DOHH2 (cell line): ENCODE measurements around the gene DHX30.

Experiments
- H3F3A ChIP-seq: fragments of 200-600 bp; sonication (generic), shearing (Covaris generic); 2 replicates; pipeline ENCODE4 v1.6.0; 2016; ENCODE audit warnings: antibody characterized with exemption, mild to moderate bottlenecking; ENCODE audit not compliant: control insufficient read depth, insufficient read depth
- H3K27ac ChIP-seq: fragments of 200-600 bp; sonication (generic); 2 replicates; pipeline ENCODE4 v1.5.1; 2014; ENCODE audit warnings: low read depth, mild to moderate bottlenecking, low read length, moderate library complexity
- H3K27me3 ChIP-seq: fragments of 200-600 bp; sonication (generic); 2 replicates; pipeline ENCODE4 v1.6.1; 2014; ENCODE audit warnings: mild to moderate bottlenecking, low read length, mixed read lengths; ENCODE audit not compliant: control insufficient read depth
- H3K36me3 ChIP-seq: fragments of 200-600 bp; sonication (generic); 2 replicates; pipeline ENCODE4 v1.6.1; 2014; ENCODE audit warnings: mild to moderate bottlenecking, low read length, moderate library complexity, mixed read lengths; ENCODE audit not compliant: control insufficient read depth
- H3K4me1 ChIP-seq: fragments of 200-600 bp; sonication (generic); 2 replicates; pipeline ENCODE4 v1.6.1; 2014; ENCODE audit warnings: mild to moderate bottlenecking, low read length, mixed read lengths; ENCODE audit not compliant: control insufficient read depth
- H3K4me2 ChIP-seq: fragments of 200-600 bp; sonication (generic); 2 replicates; pipeline ENCODE4 v1.6.0; 2014; ENCODE audit warnings: mild to moderate bottlenecking, low read length, moderate library complexity
- H3K4me3 ChIP-seq: fragments of 200-600 bp; sonication (generic); 2 replicates; pipeline ENCODE4 v1.5.1; 2014; ENCODE audit warnings: mild to moderate bottlenecking, low read length, mixed read lengths
- H3K79me2 ChIP-seq: fragments of 200-600 bp; sonication (generic); 2 replicates; pipeline ENCODE4 v1.6.1; 2014; ENCODE audit warnings: mild to moderate bottlenecking, low read length, mixed read lengths; ENCODE audit not compliant: control insufficient read depth
- H3K9me2 ChIP-seq: fragments of 200-600 bp; sonication (generic); replicated peaks from 2 replicates; pipeline ENCODE4 v1.6.1; 2014; ENCODE audit warnings: mild to moderate bottlenecking, low read length, mixed read lengths; ENCODE audit not compliant: control insufficient read depth
- H3K9me3 ChIP-seq: fragments of 200-600 bp; sonication (generic); 2 replicates; pipeline ENCODE4 v1.6.1; 2014; ENCODE audit warnings: antibody characterized with exemption, low read length, mixed read lengths; ENCODE audit not compliant: control insufficient read depth, insufficient read depth
- H4K20me1 ChIP-seq: fragments of 200-600 bp; sonication (generic); 2 replicates; pipeline ENCODE4 v1.6.0; 2014; ENCODE audit warnings: low read depth, mild to moderate bottlenecking, antibody characterized with exemption, low read length, moderate library complexity; ENCODE audit not compliant: control insufficient read depth, insufficient read depth
- CTCF ChIP-seq: fragments of 200-600 bp; sonication (generic); IDR thresholded peaks from one replicate; pipeline ENCODE4 v1.5.1; 2014; ENCODE audit warnings: antibody characterized with exemption, mild to moderate bottlenecking, low read depth, low read length; ENCODE audit not compliant: poor library complexity, severe bottlenecking
- EZH2phosphoT487 ChIP-seq: fragments of 200-600 bp; sonication (generic); IDR thresholded peaks from 2 replicates; pipeline ENCODE4 v1.6.1; 2017; ENCODE audit warnings: borderline replicate concordance, mild to moderate bottlenecking, antibody characterized with exemption, low read length, moderate library complexity, mixed read lengths

The DHX30 gene

DNA sequence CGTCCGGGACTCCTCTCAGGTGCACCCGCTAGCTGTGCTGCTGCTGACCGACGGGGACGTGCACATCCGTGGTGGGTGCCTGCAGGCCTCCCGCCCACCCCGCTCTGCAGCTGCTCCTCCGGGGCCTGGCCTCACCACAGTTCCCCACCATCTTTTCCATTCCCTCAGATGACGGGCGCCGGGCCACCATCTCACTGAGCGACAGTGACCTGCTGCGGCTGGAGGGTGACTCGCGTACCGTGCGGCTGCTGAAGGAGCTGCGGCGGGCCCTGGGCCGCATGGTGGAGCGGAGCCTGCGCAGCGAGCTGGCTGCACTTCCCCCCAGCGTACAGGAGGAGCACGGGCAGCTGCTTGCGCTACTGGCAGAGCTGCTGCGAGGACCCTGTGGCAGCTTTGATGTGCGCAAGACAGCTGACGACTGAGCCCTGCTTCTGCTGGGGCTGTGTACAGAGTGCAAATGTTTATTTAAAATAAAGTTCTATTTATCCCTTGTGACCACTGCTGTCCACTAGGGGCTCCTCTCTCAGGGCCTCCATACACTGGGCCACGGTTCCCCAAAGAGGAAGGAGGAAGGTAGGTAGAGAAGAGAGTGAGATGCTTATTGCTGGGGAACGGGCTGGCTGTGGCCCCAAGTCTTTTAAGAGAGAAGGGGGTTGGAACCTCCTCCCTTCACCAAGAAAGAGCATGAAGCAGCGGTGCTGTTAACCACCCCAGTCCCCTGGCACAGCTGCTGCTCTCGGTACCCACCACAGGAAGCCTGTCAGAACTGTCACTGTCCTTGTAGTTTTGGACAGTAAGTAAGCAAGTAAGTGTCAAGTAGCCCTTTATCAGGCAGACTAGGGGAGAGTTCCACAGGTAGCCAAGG lies 47.0 kb downstream of the DHX30 start:
- Histone ChIP-seq H3K9me2 (no peaks in the 10 kb centered on the region), H3K36me3 (peaks cover 75% of the 10 kb centered on the region), H3K79me2 (no peaks in the 10 kb centered on the region), H3K4me1 (no peaks in the 10 kb centered on the region), H3K27ac (no peak overlapping the region), H4K20me1 (no peaks in the 10 kb centered on the region), H3F3A (peaks cover 5% of the 10 kb centered on the region; the same call in 1 of the 2 replicates), H3K4me3 (no peak overlapping the region), H3K4me2 (no peak overlapping the region), H3K27me3 (no peaks in the 10 kb centered on the region), H3K9me3 (no peaks in the 10 kb centered on the region)
- TF ChIP-seq EZH2phosphoT487 (no peak), CTCF (peak; percentile 31)

DNA sequence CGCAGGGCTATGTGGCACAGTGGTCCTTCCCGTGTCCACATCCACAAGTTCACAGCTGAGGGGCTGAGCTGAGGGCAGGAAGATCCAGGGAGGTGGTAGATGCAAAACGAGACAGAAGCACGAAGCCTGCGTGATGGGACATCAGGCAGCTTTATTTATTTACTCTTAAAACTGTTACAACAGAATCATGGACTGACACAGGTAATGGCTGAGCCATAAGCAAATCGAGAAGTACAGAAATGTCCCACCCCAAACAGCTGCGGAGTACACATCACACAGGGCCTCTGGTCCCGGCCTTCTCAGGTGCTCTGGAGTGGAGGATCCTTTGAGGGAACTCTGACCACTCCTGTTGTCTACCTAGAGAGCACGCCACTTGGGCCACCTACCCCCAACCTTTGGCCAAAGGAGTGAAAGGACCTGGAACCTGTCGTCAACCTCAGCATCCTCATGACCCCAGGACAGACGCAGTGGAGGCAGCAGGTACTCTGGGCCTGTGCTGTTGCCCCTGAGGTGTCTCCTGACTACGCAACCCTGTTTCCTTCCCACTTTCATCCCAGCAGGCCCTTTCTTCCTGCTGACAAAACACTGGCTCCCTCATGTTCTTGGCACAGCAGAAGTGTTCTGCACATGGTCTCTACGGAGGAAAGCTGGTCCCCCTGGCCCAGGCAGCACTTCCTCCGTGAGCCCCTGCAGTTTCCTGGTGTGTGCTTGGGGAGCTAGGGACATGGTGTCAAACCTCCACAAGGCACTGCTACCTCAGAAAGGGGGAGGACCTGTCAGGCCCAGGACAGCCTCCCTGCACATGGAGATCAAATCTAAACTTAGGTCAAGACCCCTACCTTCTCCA lies 47.8 kb downstream of the DHX30 start:
- TF ChIP-seq CTCF (no peak), EZH2phosphoT487 (no peak)
- Histone ChIP-seq H3K4me1 (no peaks in the 10 kb centered on the region), H3K9me2 (no peaks in the 10 kb centered on the region), H3K36me3 (peaks cover 67% of the 10 kb centered on the region), H3K9me3 (no peaks in the 10 kb centered on the region), H3K27me3 (no peaks in the 10 kb centered on the region), H3K79me2 (no peaks in the 10 kb centered on the region), H3K4me3 (no peak overlapping the region), H3F3A (peaks cover 5% of the 10 kb centered on the region; the same call in 1 of the 2 replicates), H3K27ac (no peak overlapping the region), H3K4me2 (no peak overlapping the region), H4K20me1 (0 out of 2 replicates have a peak, but pooled peaks cover 6% of the 10 kb centered on the region)

DNA sequence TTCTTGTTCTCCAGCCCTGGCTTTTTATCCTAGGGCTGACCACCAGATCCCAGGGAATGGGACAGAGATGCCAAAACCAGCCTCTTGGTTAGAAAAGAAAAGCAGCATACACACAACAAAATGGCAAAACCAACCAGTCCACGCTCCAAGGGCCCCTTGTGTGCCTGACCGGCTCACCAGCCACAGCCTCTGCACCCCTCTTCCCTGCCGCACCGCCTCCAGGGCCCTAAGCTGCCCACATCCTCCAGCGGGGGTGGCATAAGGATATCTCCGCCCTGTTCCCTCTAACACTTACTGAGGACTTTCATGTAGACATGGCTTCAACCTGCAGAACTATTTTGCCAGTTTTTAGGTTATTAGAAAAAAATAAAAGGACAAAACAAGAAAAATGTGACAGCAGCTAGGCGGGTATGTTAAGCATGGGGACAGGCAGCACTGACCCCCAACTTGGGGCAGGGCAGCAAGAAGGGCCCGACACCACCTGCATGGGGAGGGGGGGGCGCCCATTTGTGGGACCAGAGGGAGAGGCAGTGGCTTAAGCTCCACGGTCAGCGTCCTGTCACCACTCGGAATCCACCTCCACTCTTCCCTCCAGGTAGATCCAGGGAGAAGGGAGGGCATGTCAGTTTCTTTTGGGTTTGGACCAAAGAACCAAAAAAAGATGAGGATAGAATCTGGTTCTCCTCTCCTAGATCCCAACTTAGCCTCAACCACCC lies 49.1 kb downstream of the DHX30 start:
- Histone ChIP-seq H3F3A (peaks cover 5% of the 10 kb centered on the region; the same call in 1 of the 2 replicates), H3K79me2 (no peaks in the 10 kb centered on the region), H3K9me3 (no peaks in the 10 kb centered on the region), H3K4me3 (no peak overlapping the region), H3K4me1 (no peaks in the 10 kb centered on the region), H3K27ac (no peak overlapping the region), H3K9me2 (no peaks in the 10 kb centered on the region), H3K4me2 (no peak overlapping the region), H3K27me3 (no peaks in the 10 kb centered on the region), H3K36me3 (peaks cover 54% of the 10 kb centered on the region), H4K20me1 (0 out of 2 replicates have a peak, but pooled peaks cover 6% of the 10 kb centered on the region)
- TF ChIP-seq EZH2phosphoT487 (no peak), CTCF (no peak)
